Astrocyte of the hippocampus (primary cell): Measurements from ENCODE around the gene GPR55.
A peak's percentile ranks its signal among the peaks of the same experiment; 100 is the strongest.

ENCODE experiments used
- DNase-seq: peaks from one replicate; pipeline ENCODE4 v3.0.0; 2011; ENCODE audit warnings: low read depth, low spot score

GPR55 gene

GRCh38 chr2:230885463-230886130 is 39.4 kb downstream of the GPR55 start:
- peak; percentile 82 for DNase-seq

GRCh38 chr2:230881840-230882239 is 43.2 kb downstream of the GPR55 start:
- DNase-seq: no peak

- DNase-seq: no peak
These were observed 45.2 kb downstream of the GPR55 start for GRCh38 chr2:230879891-230880290.

- no peak for DNase-seq
These were observed 45.7 kb downstream of the GPR55 start for GRCh38 chr2:230879271-230879882.

DNA sequence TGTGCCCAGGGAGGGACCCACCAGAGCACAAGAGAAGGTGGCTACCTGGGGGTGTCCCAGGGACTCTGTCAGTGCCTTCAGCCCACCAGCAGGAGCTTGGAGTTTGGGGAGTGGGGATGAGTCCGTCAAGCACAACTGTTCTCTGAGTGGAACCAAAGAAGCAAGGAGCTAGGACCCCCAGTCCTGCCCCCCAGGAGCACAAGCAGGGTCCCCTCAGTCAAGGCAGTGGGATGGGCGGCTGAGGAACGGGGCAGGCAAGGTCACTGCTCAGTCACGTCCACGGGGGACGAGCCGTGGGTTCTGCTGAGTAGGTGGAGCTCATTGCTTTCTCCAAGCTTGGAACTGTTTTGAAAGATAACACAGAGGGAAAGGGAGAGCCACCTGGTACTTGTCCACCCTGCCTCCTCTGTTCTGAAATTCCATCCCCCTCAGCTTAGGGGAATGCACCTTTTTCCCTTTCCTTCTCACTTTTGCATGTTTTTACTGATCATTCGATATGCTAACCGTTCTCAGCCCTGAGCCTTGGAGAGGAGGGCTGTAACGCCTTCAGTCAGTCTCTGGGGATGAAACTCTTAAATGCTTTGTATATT is 46.3 kb downstream of the GPR55 start:
- no peak for DNase-seq

DNA sequence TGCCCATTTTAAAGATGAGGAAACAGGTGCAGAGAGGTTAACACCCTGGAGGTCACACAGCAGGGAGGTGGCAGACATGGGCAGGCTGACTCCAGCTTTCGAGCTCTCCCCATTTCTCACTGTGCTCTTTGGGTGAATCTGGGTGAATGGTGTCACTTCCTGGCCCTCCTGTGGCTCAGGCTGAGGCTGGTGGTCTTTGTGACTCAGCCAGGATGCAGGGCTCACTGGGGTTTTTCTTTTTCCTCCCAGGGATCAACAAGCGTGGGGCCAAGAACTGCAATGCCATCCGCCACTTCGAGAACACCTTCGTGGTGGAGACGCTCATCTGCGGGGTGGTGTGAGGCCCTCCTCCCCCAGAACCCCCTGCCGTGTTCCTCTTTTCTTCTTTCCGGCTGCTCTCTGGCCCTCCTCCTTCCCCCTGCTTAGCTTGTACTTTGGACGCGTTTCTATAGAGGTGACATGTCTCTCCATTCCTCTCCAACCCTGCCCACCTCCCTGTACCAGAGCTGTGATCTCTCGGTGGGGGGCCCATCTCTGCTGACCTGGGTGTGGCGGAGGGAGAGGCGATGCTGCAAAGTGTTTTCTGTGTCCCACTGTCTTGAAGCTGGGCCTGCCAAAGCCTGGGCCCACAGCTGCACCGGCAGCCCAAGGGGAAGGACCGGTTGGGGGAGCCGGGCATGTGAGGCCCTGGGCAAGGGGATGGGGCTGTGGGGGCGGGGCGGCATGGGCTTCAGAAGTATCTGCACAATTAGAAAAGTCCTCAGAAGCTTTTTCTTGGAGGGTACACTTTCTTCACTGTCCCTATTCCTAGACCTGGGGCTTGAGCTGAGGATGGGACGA is 47.1 kb downstream of the GPR55 start:
- no peak for DNase-seq

GRCh38 chr2:230877116-230877758 is 47.8 kb downstream of the GPR55 start:
- DNase-seq: no peak

GRCh38 chr2:230875347-230876315 is 49.4 kb downstream of the GPR55 start:
- no peak for DNase-seq

GRCh38 chr2:230874876-230875275 is 50.2 kb downstream of the GPR55 start:
- DNase-seq: no peak

GRCh38 chr2:230874456-230874855 is 50.6 kb downstream of the GPR55 start:
- no peak for DNase-seq

DNA sequence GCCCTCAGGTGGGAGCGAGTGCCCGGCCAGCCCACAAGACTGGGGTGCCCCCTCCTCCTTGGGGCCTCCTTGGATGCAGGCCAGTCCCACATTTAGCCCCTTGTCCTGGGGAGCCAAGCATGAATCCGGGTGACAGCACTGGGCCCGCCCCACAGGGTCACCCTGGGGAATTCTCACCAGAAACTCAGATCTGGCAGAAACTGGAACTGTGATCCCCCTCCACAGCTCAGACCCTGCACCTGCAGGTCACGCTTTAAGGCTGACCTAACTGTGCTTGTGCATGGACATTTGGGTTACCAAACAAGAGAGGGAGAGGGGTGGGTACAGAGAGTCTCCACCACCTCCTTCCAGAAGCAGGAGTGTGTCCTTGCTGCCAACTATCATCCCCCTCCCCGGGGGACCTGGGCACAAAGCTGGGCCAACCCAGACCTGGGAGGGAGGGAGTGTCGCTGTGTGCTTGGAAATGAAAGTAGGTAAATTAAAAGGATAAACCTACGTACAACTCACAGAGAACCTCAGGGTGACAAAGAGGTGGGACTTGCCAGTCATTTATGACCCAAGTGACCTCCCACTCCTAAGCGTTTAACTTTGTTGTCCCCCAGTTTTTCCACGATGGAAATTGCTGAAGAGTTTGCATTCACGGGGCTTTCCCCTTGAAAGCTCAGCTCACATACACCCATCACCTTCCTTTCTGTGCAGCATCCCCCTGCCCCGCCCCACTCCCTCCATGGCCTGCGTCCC is 51.2 kb downstream of the GPR55 start:
- DNase-seq: no peak

DNA sequence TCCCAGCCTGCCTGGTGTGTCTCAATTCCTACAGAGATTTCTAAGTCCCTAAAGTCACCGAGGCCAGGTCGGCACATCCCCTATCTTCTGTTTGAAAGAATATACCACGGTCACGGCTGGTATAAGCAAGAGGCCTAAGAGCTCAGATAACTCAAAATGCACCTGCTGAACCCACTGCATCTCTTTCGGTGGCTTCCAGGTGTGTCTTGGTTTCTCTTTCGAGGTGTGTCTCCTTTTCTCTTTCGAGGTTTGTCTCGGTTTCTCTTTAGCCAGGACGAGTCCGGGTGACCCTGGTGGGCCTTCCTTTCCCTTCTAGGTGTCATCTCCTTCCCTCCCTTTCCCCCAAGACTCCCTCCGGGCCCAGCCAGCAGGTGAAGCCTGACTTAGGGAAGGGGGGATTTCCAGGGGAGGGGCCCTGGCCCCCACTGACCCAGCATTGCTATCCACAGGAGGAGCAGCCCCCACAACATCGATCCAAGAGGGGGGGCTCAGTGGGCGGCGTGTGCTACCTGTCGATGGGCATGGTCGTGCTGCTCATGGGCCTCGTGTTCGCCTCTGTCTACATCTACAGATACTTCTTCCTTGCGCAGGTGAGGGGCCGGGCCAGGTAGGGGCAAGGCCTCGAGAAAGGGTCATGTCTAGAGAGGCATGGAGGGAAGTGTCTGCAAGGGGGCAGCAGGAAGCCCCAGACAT is 51.9 kb downstream of the GPR55 start:
- DNase-seq: no peak

DNA sequence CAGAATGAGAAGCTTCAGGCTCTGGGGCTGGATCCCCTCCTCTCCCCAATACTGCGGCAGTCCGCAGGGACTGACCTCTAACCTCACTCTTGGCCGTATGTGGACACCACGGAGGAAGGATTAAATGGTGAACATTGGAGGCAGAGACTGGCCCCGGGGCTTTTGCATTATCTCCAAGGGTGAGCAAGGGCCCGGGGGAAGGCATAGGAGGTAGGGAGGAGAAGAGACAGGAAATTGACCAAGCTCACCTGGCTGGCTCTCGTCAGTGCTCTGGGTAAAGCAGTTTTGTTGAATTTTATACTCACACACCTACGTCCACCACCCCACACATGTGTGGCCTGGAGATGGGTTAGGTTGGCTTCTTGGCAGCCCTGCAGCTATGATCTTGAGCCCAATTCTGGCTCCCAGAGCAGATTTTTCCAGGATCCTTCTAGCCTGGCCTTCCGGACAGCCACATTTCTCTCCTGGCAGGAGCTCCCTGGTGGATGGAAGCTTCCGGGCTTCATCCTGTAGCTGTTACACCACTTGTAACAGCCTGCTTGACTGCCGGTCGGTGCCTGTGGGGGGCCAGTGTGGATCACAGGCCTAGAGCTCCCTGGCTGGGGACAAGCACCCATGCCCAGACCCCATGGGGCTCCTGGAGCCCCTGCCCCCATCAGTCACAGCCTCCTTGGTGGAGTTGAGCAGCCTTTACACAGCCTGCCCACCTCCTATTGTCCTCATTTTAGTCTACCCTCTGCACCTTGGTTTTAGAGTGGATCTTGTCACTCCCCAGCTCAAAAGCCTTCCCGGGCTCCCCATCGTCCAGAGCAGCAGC is 52.7 kb downstream of the GPR55 start:
- no peak for DNase-seq

DNA sequence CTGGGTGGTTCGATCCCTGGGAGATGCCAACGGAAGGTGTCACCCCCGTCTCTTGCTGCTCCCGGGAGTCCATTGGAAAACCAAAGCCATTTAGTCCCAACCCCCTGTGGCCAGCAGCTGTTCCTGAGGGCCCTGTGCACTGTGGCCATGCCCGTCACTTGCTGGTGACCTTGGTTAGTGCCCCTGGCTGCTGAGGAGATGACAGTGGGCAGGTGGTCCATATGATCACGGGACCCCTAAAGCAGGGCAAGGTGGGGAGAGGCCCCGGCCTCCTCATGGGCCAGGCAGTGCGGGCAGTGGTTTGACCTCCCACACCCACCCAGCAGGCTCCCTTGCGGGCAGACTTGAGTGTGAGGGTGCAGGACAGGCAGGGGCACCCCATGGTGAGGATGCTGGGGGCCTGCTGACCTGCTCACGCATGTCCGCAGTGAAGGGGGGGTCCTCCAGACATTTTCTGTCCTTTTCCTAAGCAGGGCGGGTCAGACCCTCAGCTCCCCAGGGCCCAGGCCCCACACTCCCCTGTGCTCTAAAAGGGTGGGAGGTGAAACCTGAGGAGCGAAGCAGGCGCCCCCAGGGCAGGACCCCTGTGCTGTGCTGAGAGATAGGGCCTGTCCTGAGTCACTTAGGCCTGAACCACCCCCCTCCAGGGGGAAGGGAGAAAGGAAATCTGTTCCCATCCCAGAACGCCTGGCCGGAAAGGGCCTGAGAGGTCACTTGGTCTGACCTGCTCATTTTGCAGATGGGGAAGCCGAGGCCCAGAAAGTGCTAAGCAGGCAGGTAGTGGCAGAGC is 53.5 kb downstream of the GPR55 start:
- DNase-seq: no peak

GRCh38 chr2:230870544-230871360 is 54.3 kb downstream of the GPR55 start:
- no peak for DNase-seq

GRCh38 chr2:230869914-230870543 is 55.0 kb downstream of the GPR55 start:
- no peak for DNase-seq
